ACHN (cell line): ENCODE data around the gene MTA3.
"Not testable (repeated sequence)": the region's sequence is repeated elsewhere in the genome, so short reads cannot be mapped to it uniquely, and the experiment has no call there.

ENCODE experiments used
- DNase-seq: peaks from one replicate; pipeline ENCODE4 v3.0.0-alpha.2; 2015
- in situ Hi-C: cut with HindIII; loops from 2 replicates; pipeline ENCODE4 v1.10.0; 2017; ENCODE audit warnings: low sequenced_read_pairs, low pct_ligation_motif_present, low pct_unique_long_range_greater_than_20kb

MTA3 gene

GRCh38 chr2:42601076-42601475, 32.6 kb downstream of the MTA3 start:
- in situ Hi-C loops = no loop called here
- DNase-seq = no peak

DNA sequence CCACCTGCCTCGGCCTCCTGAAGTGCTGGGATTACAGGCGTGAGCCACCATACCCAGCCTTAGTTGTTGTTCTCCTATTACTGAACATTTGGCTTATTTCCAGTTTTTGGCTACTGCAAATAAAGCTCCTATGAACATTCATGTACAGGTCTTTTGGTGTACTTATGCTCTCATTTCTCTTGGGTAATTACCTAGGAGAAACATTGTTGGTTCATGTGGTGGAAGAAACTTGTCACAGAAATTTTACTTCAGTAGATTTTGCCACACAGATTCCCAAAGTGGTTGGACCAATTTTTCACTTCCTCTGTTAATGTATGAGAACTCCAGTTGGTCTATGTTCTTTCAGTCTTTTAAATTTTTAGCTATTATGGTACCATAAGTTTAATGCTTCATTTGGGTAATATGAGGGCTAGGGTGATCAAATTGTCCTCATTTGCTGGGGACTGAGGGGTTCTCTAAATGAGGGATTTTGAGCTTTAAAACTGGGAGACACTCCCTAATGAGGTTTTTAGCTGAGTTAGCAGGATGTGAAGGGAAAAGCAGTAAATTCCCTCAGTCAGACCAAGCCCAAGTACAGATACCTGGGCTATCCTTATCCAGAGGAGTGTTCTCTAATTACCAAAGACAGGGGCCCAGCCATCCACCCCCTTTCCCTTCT, 33.9 kb downstream of the MTA3 start:
- no peak for DNase-seq

GRCh38 chr2:42602876-42603219, 34.4 kb downstream of the MTA3 start:
- DNase-seq = no peak
- in situ Hi-C loops = no loop called here

More for the DNA sequence above, 33.9 kb downstream of the MTA3 start:
- in situ Hi-C loops = no loop called here

- DNase-seq, in situ Hi-C loops: not testable (repeated sequence)
These were observed 36.0 kb downstream of the MTA3 start for GRCh38 chr2:42604341-42604867.

- in situ Hi-C loops, DNase-seq: not testable (repeated sequence)
These were observed 37.7 kb downstream of the MTA3 start for GRCh38 chr2:42606166-42606565.

DNA sequence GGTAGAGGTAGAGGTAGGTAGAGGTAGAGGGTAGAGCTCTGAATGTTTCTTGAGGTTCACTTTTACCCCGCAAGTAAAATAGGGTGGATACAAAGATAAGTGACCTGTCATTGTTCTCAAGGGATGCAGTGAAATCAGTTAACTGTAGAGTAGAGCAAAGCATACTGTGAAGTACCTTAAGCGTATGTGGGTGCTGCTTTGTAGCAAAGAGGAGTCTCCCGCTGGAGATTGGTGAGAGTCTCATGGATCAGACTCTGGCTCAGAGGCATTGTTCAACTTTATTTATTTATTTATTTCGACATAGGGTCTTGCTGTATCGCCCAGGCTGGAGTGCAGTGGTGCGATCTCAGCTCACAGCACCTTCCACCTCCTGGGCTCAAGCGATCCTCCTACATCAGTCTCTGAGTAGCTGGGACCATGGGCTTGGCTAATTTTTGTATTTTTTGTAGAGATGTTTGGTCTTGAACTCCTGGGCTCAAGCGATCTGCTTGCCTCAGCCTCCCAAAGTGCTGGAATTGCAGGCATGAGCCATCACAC, 38.7 kb downstream of the MTA3 start:
- in situ Hi-C loops = no loop called here
- DNase-seq = no peak

- in situ Hi-C loops = no loop called here
These were observed 45.0 kb downstream of the MTA3 start for GRCh38 chr2:42613281-42614064.

DNA sequence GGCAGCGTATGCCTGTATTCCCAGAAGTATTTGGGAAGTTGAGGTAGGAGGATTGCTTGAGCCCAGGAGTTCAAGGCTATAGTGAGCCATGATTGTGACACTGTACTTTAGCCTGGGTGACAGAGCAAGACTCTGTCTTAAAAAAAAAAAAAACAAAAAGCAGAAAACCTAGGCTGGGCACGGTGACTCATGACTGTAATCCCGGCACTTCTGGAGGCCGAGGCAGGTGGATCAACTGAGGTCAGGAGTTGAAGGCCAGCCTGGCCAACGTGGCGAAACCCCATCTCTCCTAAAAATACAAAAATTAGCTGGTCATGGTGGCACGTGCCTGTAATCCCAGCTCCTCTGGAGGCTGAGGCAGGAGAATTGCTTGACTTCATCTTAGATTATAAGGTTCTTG, 46.4 kb downstream of the MTA3 start:
- DNase-seq = no peak
- in situ Hi-C loops = no loop called here

More at GRCh38 chr2:42613281-42614064, 45.0 kb downstream of the MTA3 start:
- DNase-seq = no peak

- no peak for DNase-seq
- in situ Hi-C loops = no loop called here
These were observed 49.7 kb downstream of the MTA3 start for GRCh38 chr2:42618116-42618515.

GRCh38 chr2:42618972-42619371, 50.5 kb downstream of the MTA3 start:
- peak; percentile 24 for DNase-seq
- in situ Hi-C loops = no loop called here

- DNase-seq, in situ Hi-C loops: not testable (repeated sequence)
These were observed 53.2 kb downstream of the MTA3 start for GRCh38 chr2:42621626-42622025.

- DNase-seq = no peak
- in situ Hi-C loops = no loop called here
These were observed 54.7 kb downstream of the MTA3 start for GRCh38 chr2:42622943-42623676.

- DNase-seq = no peak
- in situ Hi-C loops = no loop called here
These were observed 55.6 kb downstream of the MTA3 start for GRCh38 chr2:42624047-42624446.

- DNase-seq, in situ Hi-C loops: not testable (repeated sequence)
These were observed 59.6 kb downstream of the MTA3 start for GRCh38 chr2:42628024-42628423.

GRCh38 chr2:42636934-42637333, 68.5 kb downstream of the MTA3 start:
- DNase-seq = no peak
- in situ Hi-C loops = no loop called here

DNA sequence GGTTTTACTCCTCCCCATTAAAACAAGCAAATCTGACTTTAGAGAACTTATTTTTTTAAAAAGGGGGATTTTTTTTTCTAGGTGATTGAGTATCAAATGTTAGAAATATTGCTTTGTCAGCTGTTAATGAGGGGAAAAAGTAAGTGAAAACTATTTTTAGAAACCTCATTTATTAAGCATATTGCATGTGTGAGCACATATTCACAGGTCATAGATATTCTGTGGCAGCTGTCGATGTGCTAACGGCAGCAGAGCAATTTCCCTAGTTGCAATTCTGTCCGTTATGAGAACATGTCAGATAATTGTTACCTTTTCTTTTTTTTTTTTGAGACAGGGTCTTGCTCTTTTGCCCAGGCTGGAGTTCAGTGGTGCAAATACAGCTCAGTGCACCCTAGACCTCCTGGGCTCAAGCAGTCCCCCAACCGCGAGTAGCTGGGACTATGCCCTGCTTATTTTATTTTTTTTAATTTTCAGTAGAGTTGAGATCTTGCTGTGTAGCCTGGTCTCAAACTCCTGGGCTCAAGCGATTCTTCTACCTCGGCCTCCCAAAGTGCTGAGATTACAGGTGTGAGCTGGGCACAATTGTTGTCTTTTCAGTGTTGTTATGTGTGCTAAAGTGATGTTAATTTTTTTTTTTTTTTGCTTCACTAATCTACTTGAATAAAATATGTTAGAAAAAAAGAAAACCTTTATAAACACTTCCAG, 69.8 kb downstream of the MTA3 start:
- DNase-seq = no peak

GRCh38 chr2:42639340-42640077, 71.1 kb downstream of the MTA3 start:
- in situ Hi-C loops = no loop called here
- no peak for DNase-seq

More for the DNA sequence above, 69.8 kb downstream of the MTA3 start:
- in situ Hi-C loops = no loop called here

- in situ Hi-C loops = no loop called here
- DNase-seq = no peak
These were observed 71.8 kb downstream of the MTA3 start for GRCh38 chr2:42640261-42640660.
